ENCODE data around the gene FLNB. TPM values are rescaled to one million over a fixed set of nuclear protein-coding genes. Genes with fewer than 3 reads are reported as not detected.

Gene FLNB
- total and polyA plus RNA-seq, 2 of the 13 experiments (the other 11 are each of a cell fraction or from before 2014, with no cell fraction given) = 106 to 130 TPM

DNA sequence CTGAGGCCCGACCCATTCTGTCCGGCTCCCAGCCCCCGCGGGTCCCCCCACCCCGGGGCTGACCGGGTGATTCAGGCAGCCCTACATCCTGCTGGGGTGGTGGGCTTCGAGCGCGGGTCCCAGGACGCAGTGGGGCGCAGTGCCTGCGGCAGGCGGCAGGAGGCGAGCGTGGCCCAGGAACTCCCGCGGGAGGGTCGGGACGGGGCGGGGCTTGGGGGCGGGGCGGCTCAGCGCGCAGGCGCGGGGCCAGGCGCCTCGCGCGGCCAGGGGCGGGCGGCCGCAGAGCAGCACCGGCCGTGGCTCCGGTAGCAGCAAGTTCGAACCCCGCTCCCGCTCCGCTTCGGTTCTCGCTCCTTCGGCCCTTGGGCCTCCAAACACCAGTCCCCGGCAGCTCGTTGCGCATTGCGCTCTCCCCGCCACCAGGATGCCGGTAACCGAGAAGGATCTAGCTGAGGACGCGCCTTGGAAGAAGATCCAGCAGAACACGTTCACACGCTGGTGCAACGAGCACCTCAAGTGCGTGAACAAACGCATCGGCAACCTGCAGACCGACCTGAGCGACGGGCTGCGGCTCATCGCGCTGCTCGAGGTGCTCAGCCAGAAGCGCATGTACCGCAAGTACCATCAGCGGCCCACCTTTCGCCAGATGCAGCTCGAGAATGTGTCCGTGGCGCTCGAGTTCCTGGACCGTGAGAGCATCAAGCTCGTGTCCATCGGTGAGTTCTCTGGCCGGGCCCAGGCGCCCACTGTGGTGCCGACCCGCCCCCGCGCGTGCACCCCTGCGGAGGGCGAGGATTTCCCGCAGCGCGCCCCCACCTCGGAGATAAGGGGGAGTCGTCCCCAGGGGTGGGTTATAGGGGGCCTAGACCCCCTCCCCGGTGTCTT is at the start of gene FLNB (continued):
- TF ChIP-seq, protein P1, sequence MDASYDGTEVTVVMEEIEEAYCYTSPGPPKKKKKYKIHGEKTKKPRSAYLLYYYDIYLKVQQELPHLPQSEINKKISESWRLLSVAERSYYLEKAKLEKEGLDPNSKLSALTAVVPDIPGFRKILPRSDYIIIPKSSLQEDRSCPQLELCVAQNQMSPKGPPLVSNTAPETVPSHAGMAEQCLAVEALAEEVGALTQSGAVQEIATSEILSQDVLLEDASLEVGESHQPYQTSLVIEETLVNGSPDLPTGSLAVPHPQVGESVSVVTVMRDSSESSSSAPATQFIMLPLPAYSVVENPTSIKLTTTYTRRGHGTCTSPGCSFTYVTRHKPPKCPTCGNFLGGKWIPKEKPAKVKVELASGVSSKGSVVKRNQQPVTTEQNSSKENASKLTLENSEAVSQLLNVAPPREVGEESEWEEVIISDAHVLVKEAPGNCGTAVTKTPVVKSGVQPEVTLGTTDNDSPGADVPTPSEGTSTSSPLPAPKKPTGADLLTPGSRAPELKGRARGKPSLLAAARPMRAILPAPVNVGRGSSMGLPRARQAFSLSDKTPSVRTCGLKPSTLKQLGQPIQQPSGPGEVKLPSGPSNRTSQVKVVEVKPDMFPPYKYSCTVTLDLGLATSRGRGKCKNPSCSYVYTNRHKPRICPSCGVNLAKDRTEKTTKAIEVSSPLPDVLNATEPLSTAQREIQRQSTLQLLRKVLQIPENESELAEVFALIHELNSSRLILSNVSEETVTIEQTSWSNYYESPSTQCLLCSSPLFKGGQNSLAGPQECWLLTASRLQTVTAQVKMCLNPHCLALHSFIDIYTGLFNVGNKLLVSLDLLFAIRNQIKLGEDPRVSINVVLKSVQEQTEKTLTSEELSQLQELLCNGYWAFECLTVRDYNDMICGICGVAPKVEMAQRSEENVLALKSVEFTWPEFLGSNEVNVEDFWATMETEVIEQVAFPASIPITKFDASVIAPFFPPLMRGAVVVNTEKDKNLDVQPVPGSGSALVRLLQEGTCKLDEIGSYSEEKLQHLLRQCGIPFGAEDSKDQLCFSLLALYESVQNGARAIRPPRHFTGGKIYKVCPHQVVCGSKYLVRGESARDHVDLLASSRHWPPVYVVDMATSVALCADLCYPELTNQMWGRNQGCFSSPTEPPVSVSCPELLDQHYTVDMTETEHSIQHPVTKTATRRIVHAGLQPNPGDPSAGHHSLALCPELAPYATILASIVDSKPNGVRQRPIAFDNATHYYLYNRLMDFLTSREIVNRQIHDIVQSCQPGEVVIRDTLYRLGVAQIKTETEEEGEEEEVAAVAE (CRISPR knock-in tag; IDR thresholded peaks at IDR 0.05; ENCODE audit: borderline replicate concordance) = no peak
- TF ChIP-seq, protein P2, sequence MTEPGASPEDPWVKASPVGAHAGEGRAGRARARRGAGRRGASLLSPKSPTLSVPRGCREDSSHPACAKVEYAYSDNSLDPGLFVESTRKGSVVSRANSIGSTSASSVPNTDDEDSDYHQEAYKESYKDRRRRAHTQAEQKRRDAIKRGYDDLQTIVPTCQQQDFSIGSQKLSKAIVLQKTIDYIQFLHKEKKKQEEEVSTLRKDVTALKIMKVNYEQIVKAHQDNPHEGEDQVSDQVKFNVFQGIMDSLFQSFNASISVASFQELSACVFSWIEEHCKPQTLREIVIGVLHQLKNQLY (CRISPR knock-in tag; IDR thresholded peaks at IDR 0.05) = no peak
- TF ChIP-seq SP4 (CRISPR knock-in tag; IDR thresholded peaks at IDR 0.05) = peak; percentile 79
- TF ChIP-seq, protein P3, sequence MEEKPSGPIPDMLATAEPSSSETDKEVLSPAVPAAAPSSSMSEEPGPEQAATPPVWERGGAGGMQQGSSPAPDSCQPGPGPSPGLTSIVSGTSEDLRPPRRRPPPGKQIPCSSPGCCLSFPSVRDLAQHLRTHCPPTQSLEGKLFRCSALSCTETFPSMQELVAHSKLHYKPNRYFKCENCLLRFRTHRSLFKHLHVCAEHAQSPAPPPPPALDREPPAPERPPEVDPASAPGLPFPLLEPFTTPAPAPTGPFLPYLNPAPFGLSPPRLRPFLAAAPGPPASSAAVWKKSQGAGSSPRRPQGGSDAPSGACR (CRISPR knock-in tag; IDR thresholded peaks at IDR 0.05) = peak; percentile 64; the same call in 1 of the 2 replicates
- TF ChIP-seq ZNF674 (CRISPR knock-in tag; IDR thresholded peaks at IDR 0.05; ENCODE audit: low read depth) = 0 out of 2 replicates have a peak, but pooled peaks have one; percentile 84
- TF ChIP-seq, protein P4, sequence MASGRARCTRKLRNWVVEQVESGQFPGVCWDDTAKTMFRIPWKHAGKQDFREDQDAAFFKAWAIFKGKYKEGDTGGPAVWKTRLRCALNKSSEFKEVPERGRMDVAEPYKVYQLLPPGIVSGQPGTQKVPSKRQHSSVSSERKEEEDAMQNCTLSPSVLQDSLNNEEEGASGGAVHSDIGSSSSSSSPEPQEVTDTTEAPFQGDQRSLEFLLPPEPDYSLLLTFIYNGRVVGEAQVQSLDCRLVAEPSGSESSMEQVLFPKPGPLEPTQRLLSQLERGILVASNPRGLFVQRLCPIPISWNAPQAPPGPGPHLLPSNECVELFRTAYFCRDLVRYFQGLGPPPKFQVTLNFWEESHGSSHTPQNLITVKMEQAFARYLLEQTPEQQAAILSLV (CRISPR knock-in tag; IDR thresholded peaks at IDR 0.05; ENCODE audit: borderline replicate concordance) = peak; percentile 78; the same call in 1 of the 2 replicates
- no peak for TF ChIP-seq HMG20A (CRISPR knock-in tag; IDR thresholded peaks at IDR 0.05; ENCODE audit: borderline replicate concordance)
- TF ChIP-seq ZSCAN30 (CRISPR knock-in tag; IDR thresholded peaks at IDR 0.05) = 0 out of 2 replicates have a peak, but pooled peaks have one; percentile 56
- no peak for TF ChIP-seq ZNF614 (CRISPR knock-in tag; IDR thresholded peaks at IDR 0.05; ENCODE audit: borderline replicate concordance)
- TF ChIP-seq ZNF501 (CRISPR knock-in tag; IDR thresholded peaks at IDR 0.05) = peak; percentile 81
- TF ChIP-seq, protein P5, sequence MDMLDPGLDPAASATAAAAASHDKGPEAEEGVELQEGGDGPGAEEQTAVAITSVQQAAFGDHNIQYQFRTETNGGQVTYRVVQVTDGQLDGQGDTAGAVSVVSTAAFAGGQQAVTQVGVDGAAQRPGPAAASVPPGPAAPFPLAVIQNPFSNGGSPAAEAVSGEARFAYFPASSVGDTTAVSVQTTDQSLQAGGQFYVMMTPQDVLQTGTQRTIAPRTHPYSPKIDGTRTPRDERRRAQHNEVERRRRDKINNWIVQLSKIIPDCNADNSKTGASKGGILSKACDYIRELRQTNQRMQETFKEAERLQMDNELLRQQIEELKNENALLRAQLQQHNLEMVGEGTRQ (IDR thresholded peaks at IDR 0.05; ENCODE audit: low read depth, low read length) = no peak
- TF ChIP-seq, protein P5 (CRISPR knock-in tag; IDR thresholded peaks at IDR 0.05; ENCODE audit: borderline replicate concordance) = no peak; the same call in 1 of the 2 replicates
- TF ChIP-seq SRY (CRISPR knock-in tag; IDR thresholded peaks at IDR 0.05) = peak; percentile 78
- TF ChIP-seq, protein P6, sequence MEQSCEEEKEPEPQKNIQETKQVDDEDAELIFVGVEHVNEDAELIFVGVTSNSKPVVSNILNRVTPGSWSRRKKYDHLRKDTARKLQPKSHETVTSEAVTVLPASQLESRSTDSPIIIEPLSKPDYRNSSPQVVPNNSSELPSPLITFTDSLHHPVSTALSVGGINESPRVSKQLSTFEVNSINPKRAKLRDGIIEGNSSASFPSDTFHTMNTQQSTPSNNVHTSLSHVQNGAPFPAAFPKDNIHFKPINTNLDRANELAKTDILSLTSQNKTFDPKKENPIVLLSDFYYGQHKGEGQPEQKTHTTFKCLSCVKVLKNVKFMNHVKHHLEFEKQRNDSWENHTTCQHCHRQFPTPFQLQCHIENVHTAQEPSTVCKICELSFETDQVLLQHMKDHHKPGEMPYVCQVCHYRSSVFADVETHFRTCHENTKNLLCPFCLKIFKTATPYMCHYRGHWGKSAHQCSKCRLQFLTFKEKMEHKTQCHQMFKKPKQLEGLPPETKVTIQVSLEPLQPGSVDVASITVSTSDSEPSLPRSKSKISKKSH (CRISPR knock-in tag; IDR thresholded peaks at IDR 0.05; ENCODE audit: borderline replicate concordance) = 0 out of 2 replicates have a peak, but pooled peaks have one; percentile 70
- no peak for TF ChIP-seq SRSF4 (IDR thresholded peaks at IDR 0.05; ENCODE audit: low read depth, low read length, poor library complexity, severe bottlenecking)
- no peak; the same call in 1 of the 2 replicates for TF ChIP-seq CHD2 (IDR thresholded peaks at IDR 0.05; ENCODE audit: low read depth, low read length)
- no peak; the same call in 1 of the 2 replicates for TF ChIP-seq ZNF546 (CRISPR knock-in tag; conservative IDR thresholded peaks at IDR 0.05)
